Pulmonary artery endothelial cell (primary cell): ENCODE results near the gene EHBP1. TPM values are rescaled to one million over a fixed set of nuclear protein-coding genes. Genes with fewer than 3 reads are reported as not detected.
"Not testable (repeated sequence)": the region's sequence is repeated elsewhere in the genome, so short reads cannot be mapped to it uniquely, and the experiment has no call there.

ENCODE experiments used
- DNase-seq: peaks from one replicate; pipeline ENCODE4 v3.0.0-alpha.2; 2011; ENCODE audit warnings: low read depth, low spot score
- total RNA-seq: library from RNA; depleted of rRNA; stranded (reverse); fragments of >200 nt; gene quantifications from 2 replicates; pipeline ENCODE4 v1.2.3, GENCODE V29; 2014

Gene EHBP1
- total RNA-seq, 1 donor from 2014 or later = 22.2 TPM

DNA sequence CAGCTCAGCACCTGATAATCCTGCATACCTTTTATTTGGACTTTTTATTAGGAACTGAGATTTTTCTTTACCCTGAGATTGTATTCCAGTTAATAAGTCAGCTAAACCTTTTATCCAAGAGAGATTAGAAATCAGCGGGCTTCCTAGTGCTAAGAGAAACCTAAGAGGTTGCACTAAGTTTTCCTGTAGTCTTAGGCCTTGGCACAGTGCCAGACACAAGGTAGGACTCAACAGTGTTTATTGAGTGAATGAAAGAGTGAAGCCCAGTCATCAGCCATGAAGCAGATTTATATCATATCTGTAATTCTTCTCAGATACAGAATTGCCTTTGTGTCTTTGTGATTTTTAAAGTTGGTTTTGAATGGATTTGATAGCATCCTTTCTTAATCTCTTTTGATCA lies 358.7 kb downstream of the EHBP1 start:
- DNase-seq = no peak

DNA sequence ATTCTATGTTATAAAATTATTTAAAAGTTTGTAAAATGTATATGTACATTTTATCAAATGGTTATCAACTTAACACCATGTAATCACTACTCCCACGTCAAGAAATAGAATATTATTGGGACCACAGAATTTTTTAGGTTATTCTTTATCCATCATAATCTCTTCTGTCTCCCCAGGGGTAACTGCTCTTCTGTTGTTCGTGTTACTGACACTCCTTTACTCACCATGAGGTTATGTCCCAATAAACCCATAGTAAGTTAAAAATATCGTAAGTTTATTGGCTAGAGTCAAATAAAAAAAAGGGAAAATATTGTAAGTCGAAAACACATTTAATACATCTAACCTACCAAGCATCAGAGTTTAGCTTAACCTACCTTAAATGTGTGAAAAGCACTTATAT lies 359.1 kb downstream of the EHBP1 start:
- DNase-seq = no peak

DNA sequence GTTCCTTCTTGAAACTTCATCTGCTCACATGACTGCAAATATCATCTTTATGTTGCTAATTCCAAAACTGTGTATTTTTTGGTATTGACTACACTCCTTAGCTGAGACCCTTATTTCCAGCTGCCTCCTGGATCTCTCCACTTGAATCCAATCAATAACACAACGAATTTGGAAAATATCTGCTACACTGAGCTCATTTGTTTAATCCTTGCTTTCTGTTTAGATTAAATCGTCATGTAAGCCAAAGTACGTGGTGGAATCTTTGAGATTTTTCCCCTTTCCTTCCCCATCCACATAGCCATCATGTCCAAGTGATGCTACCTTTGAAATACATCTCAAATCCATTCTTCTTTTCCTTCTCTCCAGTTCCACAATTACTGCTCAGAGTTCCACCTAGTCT lies 360.8 kb downstream of the EHBP1 start:
- DNase-seq = no peak

DNA sequence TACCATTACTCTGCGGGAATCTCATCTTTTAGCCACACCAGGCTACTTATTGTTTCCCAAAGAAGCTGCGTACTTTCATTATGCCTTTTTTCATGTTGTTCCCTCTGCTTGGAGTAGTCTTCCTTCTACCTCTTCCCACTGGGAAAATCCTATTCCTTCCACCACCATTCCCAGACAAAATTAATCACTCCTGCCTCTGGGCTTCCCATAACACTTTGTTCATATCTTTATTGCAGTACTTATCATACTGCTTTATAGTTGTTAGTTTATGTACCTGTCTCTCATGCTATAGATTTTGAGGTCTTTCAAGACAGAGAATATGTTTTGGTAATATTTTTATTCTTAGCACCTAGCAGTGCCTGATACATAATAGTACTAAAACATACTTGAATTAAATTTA lies 361.3 kb downstream of the EHBP1 start:
- no peak for DNase-seq

DNA sequence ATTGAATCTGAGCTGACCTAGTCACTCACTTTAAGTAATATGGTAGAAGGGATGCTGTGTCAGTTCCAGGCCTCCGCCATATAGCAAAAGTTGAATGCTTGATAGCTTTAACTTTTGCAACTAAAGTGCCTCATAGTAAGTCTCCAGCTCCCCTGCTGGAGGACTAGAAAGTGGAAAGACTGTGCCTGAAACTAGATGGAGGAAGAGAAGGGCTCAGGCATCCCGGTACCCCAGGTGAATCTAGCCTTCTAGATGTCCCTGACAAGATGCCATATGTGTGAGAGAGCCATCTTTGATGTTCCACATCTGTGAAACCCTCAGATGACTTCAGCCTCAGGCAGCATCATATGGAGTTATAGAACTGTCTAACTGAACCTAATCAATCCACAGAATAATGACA lies 366.2 kb downstream of the EHBP1 start:
- DNase-seq = no peak

DNA sequence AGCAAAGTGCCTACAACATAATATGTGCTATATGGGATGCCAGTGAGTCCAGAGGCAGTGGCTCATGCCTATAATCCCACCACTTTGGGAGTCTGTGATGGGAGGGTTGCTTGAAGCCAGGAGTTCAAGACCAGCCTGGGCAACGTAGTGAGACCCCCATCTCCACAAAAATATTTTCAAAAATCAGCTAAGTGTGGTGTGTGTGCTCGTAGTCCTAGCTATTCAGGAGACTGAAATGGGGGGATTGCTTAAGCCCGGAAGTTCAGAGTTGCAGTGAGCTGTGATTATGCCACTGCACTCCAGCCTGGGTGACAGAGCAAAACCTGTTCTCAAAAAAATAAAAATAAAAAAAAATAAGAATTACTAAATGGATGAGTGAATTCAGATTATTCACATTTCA lies 368.5 kb downstream of the EHBP1 start:
- DNase-seq = no peak

DNA sequence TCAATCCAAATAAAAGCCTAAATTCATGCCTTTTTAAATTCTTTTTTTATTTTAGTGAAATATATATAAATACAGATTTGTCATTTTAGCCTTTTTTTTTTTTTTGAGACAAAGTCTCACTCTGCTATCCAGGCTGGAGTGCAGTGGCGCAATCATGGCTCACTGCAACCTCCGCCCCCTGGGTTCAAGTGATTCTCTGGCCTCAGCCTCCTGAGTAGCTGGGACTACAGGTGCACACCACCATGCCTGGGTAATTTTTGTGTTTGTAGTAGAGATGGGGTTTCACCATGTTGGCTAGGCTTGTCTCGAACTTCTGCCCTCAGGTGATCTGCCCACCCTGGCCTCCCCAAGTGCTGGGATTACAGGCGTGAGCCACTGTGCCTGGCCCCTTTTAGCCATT lies 368.9 kb downstream of the EHBP1 start:
- DNase-seq = not testable (repeated sequence)

DNA sequence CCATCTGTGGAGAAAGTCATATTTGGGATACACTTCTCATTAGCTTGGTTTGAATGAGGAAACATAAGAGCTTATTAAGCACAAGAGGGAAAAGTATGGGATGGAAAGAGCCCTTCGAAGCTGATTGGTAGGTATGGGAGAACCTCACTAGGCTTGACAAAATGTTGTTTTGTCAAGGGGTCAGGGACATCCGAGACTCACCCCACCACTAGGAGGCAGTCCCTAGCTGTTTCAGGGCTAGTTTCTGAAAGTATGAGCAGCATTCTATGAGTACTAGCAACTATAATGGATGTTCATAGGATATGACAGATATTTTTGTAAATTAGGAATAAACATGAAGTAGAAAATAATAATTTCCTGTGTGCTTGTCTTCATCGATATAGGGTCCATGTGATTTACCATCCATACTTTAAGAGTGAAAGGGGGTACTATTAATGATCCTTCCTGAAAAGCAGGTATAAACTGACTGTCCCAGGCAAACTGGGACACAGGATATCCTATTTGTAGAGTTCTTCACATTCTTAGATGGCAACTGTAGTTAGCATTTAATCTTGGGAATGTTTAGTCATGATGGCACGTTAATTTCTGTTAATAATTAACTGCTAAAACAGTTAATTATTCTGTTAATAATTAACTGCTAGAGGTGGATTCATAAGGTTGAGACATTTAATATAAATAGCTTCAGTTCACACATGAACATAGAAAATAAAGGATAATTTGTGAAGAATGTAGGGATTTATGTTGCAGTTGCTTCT lies 373.5 kb downstream of the EHBP1 start:
- no peak for DNase-seq

DNA sequence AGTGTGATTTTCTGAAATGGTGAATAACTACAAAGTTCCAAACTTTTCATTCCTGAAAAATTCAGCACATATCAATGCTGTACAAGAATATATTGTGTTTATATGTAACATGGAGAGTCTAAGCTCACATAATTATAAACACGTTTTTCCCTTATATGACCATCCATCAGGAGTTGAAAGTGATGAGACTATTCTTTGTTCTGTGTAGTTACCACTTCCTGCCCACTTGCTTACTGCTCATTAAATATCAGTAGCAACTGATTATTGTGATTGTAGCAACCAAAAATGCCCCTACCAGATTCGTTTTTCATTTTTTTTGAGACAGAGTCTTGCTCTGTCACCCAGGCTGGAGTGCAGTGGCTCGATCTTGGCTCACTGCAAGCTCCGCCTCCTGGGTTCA lies 375.9 kb downstream of the EHBP1 start:
- DNase-seq = no peak

DNA sequence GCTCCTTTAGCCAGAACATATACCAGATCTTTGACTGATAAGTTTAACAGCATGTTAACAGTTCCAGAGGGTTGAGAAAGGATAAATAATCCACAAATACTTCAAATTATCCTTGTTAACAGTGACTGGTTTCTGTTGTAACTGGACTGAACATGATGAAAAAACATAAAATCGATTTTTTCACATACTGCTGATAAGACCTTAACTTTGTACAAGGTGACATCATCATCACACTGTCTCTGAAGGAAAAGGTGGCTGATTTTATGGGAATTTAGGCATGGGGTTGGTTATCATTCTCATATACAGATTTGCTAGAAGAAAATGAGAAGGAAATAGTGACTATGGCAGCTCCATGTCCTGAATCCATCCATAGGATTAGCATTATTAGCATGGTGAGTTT lies 381.2 kb downstream of the EHBP1 start:
- DNase-seq = no peak

DNA sequence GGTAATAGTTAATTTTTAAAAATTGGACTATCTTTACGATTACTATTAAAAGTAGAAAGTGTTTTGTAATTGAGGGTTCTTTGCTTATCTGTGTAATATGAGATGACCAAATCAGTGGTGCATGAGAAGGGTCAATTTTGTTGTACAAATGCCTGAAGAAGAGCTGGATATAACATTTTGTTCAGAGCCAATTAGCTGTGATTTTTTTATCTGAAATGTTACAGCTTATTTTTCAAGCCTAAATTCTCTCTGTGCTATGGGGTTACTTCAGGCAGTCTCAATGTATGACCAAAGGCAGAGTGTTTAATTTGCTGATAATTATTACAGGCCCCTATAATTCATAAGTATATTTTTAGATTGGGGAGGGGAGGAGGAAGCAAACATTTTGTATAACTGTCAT lies 386.9 kb downstream of the EHBP1 start:
- DNase-seq = no peak

DNA sequence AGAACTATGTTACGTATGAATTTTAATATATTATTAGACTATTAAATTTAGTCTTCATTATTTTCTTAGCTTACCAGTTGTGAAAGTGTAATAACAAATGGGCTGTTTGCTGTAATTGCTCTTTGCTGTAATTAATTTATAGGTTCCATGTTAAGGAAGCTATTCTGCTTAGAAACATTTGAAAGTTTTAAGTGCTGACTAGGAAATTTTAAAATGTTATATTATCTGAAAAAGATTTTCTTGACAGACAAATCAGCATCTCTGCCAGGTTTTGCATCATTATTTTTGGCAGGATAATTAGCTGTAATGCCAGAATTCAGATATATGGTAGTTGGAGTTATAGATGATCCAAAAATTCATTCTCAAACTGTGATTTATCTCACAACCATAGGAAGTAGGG lies 387.3 kb downstream of the EHBP1 start:
- DNase-seq = no peak

DNA sequence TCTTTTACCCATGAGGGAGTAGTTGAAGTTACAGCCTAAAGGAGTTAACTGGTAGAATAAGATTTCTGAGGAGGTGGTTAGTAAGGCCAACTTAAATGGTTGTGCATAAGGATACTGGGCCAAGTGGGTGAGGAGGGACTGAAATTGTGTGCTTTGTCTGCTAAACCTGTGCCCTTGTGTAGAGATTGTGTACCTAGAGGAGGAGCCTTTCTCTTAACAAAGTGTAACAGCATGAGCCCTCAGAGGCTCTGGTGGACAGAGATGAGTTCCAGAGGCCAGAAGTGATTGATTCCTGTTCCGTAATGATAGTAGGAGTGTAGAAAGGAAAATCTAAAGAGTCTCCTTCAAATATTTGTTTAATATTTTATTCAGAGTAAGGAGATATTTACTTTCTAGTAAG lies 388.0 kb downstream of the EHBP1 start:
- DNase-seq = no peak

Other genes with a start within 250 kb of the EHBP1 start
- gene TMEM17, start 199.5 kb upstream of the EHBP1 start, total RNA-seq = 0.63 and 1.5 TPM in 2 replicates